Esophagus muscularis mucosa (tissue), 4 donors: ENCODE results near the gene MSRB3. TPM values are rescaled to one million over a fixed set of nuclear protein-coding genes. Genes with fewer than 3 reads are reported as not detected.

Source experiments
- DNase-seq: peaks from one replicate; pipeline ENCODE4 v3.0.0-alpha.2; 2017; ENCODE audit errors: extremely low spot score
- H3K27ac ChIP-seq, 4 donors: fragments of 200-600 bp; sonication (generic); replicated peaks in 1 of 4; 1 replicate in 3 of 4; 2 replicates in 1 of 4; pipeline ENCODE4 v1.5.1; 2016 to 2019; ENCODE audit warnings: mild to moderate bottlenecking in 1 of 4
- H3K27me3 ChIP-seq, 4 donors: fragments of 200-600 bp; sonication (generic); one replicate each; pipeline versions ENCODE4 v1.5.1 to v1.6.0; 2016 to 2019
- H3K36me3 ChIP-seq, 4 donors: fragments of 200-600 bp; sonication (generic); one replicate each; pipeline ENCODE4 v1.5.1; 2016 to 2019
- H3K4me1 ChIP-seq, 4 donors: fragments of 200-600 bp; sonication (generic); one replicate each; pipeline ENCODE4 v1.5.1; 2016 to 2019
- H3K4me3 ChIP-seq, 4 donors: fragments of 200-600 bp; sonication (generic); 1 replicate in 2 of 4; 2 replicates in 2 of 4; pipeline ENCODE4 v1.5.1; 2016 to 2019; ENCODE audit warnings: mild to moderate bottlenecking in 4 of 4, moderate library complexity in 1 of 4
- H3K9me3 ChIP-seq, 4 donors: fragments of 200-600 bp; sonication (generic); 1 replicate in 3 of 4; 2 replicates in 1 of 4; pipeline ENCODE4 v1.5.1; 2016 to 2019
- EP300 ChIP-seq: sonication (generic); formaldehyde crosslinking; IDR thresholded peaks from one replicate; pipeline ENCODE4 v1.6.1; 2017; ENCODE audit warnings: antibody characterized with exemption
- POLR2A ChIP-seq: fragments of 450-650 bp; IDR thresholded peaks from one replicate; pipeline ENCODE4 v1.6.1; 2017; ENCODE audit warnings: antibody characterized with exemption, moderate library complexity, mild to moderate bottlenecking, low read depth
- POLR2AphosphoS5 ChIP-seq, 2 donors: sonication (generic); formaldehyde crosslinking; IDR thresholded peaks; one replicate each; pipeline ENCODE4 v1.6.1; 2017; ENCODE audit warnings: antibody characterized with exemption in 2 of 2
- WGBS: methylation state at CpG from one replicate; pipeline ENCODE4 v1.1.5; 2018; 5-methylcytosine and 5-hydroxymethylcytosine counted together
- intact Hi-C: fragments of 100-400 bp; cut with DNase I; formaldehyde crosslinking; loops from one replicate; pipeline ENCODE4 v1.15.1; 2023
- total RNA-seq, 4 donors: library from RNA; depleted of rRNA; stranded (reverse); fragments of >200 nt; gene quantifications; one replicate each; pipeline versions ENCODE4 v1.1.0 to v1.2.1, GENCODE V29; 2016
- TF ChIP-seq, protein P1 (sequence below), 3 experiments: fragments of 200-600 bp in 2 of 3; fragments of 450-650 bp in 1 of 3; sonication (generic) in 2 of 3; IDR thresholded peaks; one replicate each; pipeline ENCODE4 v1.5.1; 2017 to 2019; ENCODE audit warnings: antibody characterized with exemption in 3 of 3, mild to moderate bottlenecking in 2 of 3, moderate library complexity in 1 of 3

Gene MSRB3
- total RNA-seq, 4 donors from 2014 or later = 213 to 325 (median 288) TPM

- no peaks in the 10 kb centered on the region for H3K36me3 ChIP-seq
- H3K9me3 ChIP-seq = no peaks in the 10 kb centered on the region
- intact Hi-C loops = no loop called here
- H3K27me3 ChIP-seq = no peaks in the 10 kb centered on the region
- H3K4me3 ChIP-seq = no peak overlapping the region
- H3K4me1 ChIP-seq = peaks cover 4 to 15% (median 12%) of the 10 kb centered on the region in 4 donors
- TF ChIP-seq EP300 (no peak), POLR2A (no peak), POLR2AphosphoS5 (IDR thresholded peaks at IDR 0.05) (no peak)
- TF ChIP-seq, protein P1, sequence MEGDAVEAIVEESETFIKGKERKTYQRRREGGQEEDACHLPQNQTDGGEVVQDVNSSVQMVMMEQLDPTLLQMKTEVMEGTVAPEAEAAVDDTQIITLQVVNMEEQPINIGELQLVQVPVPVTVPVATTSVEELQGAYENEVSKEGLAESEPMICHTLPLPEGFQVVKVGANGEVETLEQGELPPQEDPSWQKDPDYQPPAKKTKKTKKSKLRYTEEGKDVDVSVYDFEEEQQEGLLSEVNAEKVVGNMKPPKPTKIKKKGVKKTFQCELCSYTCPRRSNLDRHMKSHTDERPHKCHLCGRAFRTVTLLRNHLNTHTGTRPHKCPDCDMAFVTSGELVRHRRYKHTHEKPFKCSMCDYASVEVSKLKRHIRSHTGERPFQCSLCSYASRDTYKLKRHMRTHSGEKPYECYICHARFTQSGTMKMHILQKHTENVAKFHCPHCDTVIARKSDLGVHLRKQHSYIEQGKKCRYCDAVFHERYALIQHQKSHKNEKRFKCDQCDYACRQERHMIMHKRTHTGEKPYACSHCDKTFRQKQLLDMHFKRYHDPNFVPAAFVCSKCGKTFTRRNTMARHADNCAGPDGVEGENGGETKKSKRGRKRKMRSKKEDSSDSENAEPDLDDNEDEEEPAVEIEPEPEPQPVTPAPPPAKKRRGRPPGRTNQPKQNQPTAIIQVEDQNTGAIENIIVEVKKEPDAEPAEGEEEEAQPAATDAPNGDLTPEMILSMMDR (IDR thresholded peaks at IDR 0.05) = no peak
- no peak overlapping the region for H3K27ac ChIP-seq
- WGBS = 40% methylated on average over 1 of the region's 2 CpGs
- DNase-seq = no peak
Measured at GRCh38 chr12:65496617-65497016, 218.1 kb downstream of the MSRB3 start.

DNA sequence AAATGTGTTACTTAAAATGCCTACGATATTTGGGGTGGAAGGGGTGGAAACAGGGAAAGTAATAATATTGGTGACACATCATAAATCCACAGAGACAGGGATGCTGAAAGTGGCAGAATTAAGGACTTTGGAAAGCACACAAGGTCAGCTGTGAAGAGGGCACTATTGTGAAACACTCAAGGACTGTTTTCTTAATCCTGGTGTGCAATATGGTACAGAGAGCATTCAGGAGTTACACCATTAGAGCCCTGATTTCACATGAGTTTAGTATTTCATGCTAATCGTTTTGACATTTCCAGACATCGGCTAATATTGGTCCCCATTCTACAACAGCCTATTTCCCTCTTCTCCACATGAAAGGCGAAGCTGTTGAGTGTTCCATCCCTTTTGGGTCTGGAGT, 219.2 kb downstream of the MSRB3 start:
- no peak overlapping the region for H3K4me3 ChIP-seq
- 91% methylated on average over 4 of the region's 4 CpGs for WGBS
- H3K9me3 ChIP-seq = no peaks in the 10 kb centered on the region
- peaks cover 4 to 16% (median 12%) of the 10 kb centered on the region in 4 donors for H3K4me1 ChIP-seq
- no peaks in the 10 kb centered on the region for H3K36me3 ChIP-seq
- no peak overlapping the region for H3K27ac ChIP-seq
- no peak for TF ChIP-seq POLR2AphosphoS5 (IDR thresholded peaks at IDR 0.05)
- no peak for DNase-seq
- intact Hi-C loops = no loop called here
- no peaks in the 10 kb centered on the region for H3K27me3 ChIP-seq

DNA sequence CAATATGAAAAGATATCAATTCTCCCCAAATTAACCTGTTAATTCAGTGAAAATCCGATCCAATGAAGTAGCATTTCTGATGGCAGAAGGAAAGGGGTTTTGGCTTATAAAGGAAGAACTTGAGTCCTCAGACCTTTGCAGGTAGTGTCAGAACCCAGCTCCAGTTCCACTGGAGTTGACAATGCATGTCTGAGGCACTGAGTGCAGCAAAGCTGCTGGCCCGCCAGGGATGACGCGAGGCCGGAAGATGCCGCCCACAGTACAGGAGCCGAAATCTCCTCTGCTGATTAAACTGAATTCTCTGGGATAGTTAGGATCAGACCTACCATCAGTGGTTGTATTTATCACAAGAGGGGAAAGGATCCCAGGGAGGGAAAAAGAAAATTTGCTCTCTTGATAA, 220.7 kb downstream of the MSRB3 start:
- intact Hi-C loops = no loop called here
- no peaks in the 10 kb centered on the region for H3K36me3 ChIP-seq
- H3K4me3 ChIP-seq = no peak overlapping the region
- no peak overlapping the region for H3K27ac ChIP-seq
- H3K27me3 ChIP-seq = no peaks in the 10 kb centered on the region
- DNase-seq = peak; percentile 47
- 90% methylated on average over 7 of the region's 7 CpGs for WGBS
- H3K9me3 ChIP-seq = no peaks in the 10 kb centered on the region
- peaks cover 4 to 16% (median 12%) of the 10 kb centered on the region in 4 donors for H3K4me1 ChIP-seq
- TF ChIP-seq POLR2A (no peak), EP300 (no peak), POLR2AphosphoS5 (IDR thresholded peaks at IDR 0.05) (no peak)
- TF ChIP-seq, protein P1 (IDR thresholded peaks at IDR 0.05) = no peak

GRCh38 chr12:65500091-65500900, 221.8 kb downstream of the MSRB3 start:
- Histone ChIP-seq H3K4me1 (peaks cover 4 to 16% (median 12%) of the 10 kb centered on the region in 4 donors), H3K4me3 (no peak overlapping the region), H3K9me3 (no peaks in the 10 kb centered on the region), H3K36me3 (no peaks in the 10 kb centered on the region), H3K27me3 (peaks cover 0 to 2% (median 0%) of the 10 kb centered on the region in 4 donors), H3K27ac (no peak overlapping the region)
- intact Hi-C loops = no loop called here
- 55% methylated on average over 7 of the region's 7 CpGs for WGBS
- no peak for DNase-seq
- TF ChIP-seq POLR2A = no peak
- no peak for TF ChIP-seq POLR2AphosphoS5 (IDR thresholded peaks at IDR 0.05)
- TF ChIP-seq, protein P1 (IDR thresholded peaks at IDR 0.05) = no peak
- no peak for TF ChIP-seq EP300

- H3K4me1 ChIP-seq = peaks cover 4 to 16% (median 12%) of the 10 kb centered on the region in 4 donors
- intact Hi-C loops = no loop called here
- no peaks in the 10 kb centered on the region for H3K36me3 ChIP-seq
- TF ChIP-seq POLR2AphosphoS5 (IDR thresholded peaks at IDR 0.05) (no peak), EP300 (no peak), POLR2A (no peak)
- TF ChIP-seq, protein P1 (IDR thresholded peaks at IDR 0.05) = no peak
- H3K27me3 ChIP-seq = peaks cover 0 to 3% (median 0%) of the 10 kb centered on the region in 4 donors
- no peak overlapping the region for H3K27ac ChIP-seq
- peak; percentile 78 for DNase-seq
- no peak overlapping the region for H3K4me3 ChIP-seq
- H3K9me3 ChIP-seq = no peaks in the 10 kb centered on the region
- 48% methylated on average over 6 of the region's 6 CpGs for WGBS
Measured at GRCh38 chr12:65501093-65501621, 222.7 kb downstream of the MSRB3 start.
